Smooth muscle cell (in vitro differentiated cells): Measurements from ENCODE around the gene MOV10L1. TPM values are rescaled to one million over a fixed set of nuclear protein-coding genes. Genes with fewer than 3 reads are reported as not detected.

Experiments
- DNase-seq: peaks from one replicate; lab custom pipeline; 2025; ENCODE audit not compliant: unreplicated experiment; lab: John Stamatoyannopoulos, UW
- H2AFZ ChIP-seq: fragments of 200-600 bp; sonication (generic); 2 replicates; pipeline ENCODE4 v1.6.0; 2016; ENCODE audit warnings: antibody characterized with exemption, low read depth, mild to moderate bottlenecking
- H3F3A ChIP-seq: fragments of 200-600 bp; sonication (generic); 2 replicates; pipeline ENCODE4 v1.6.0; 2017; ENCODE audit warnings: antibody characterized with exemption, low read depth
- H3K27ac ChIP-seq: fragments of 200-600 bp; sonication (generic); 2 replicates; pipeline ENCODE4 v1.5.1; 2016; ENCODE audit warnings: low read depth, mild to moderate bottlenecking
- H3K27me3 ChIP-seq: fragments of 200-600 bp; sonication (generic); 2 replicates; pipeline ENCODE4 v1.6.1; 2016; ENCODE audit warnings: low read depth, mild to moderate bottlenecking
- H3K36me3 ChIP-seq: fragments of 200-600 bp; sonication (generic); 2 replicates; pipeline ENCODE4 v1.5.1; 2016; ENCODE audit warnings: low read depth
- H3K4me1 ChIP-seq: fragments of 200-600 bp; sonication (generic); 2 replicates; pipeline ENCODE4 v1.5.1; 2016; ENCODE audit warnings: low read depth
- H3K4me2 ChIP-seq: fragments of 200-600 bp; sonication (generic); 2 replicates; pipeline ENCODE4 v1.6.0; 2016; ENCODE audit warnings: mild to moderate bottlenecking
- H3K4me3 ChIP-seq: fragments of 200-600 bp; sonication (generic); 2 replicates; pipeline ENCODE4 v1.5.1; 2016; ENCODE audit warnings: mild to moderate bottlenecking
- H3K79me2 ChIP-seq: fragments of 200-600 bp; sonication (generic); 2 replicates; pipeline ENCODE4 v1.6.0; 2016; ENCODE audit warnings: low read depth, mild to moderate bottlenecking
- H3K9ac ChIP-seq: fragments of 200-600 bp; sonication (generic); 2 replicates; pipeline ENCODE4 v1.6.0; 2016; ENCODE audit warnings: low read depth
- H3K9me3 ChIP-seq: fragments of 200-600 bp; sonication (generic); replicated peaks from 2 replicates; pipeline ENCODE4 v1.5.1; 2016; ENCODE audit warnings: low read depth
- H4K20me1 ChIP-seq: fragments of 200-600 bp; sonication (generic); 2 replicates; pipeline ENCODE4 v1.6.0; 2016; ENCODE audit warnings: low read depth
- CTCF ChIP-seq: fragments of 200-600 bp; sonication (generic); IDR thresholded peaks from 2 replicates; pipeline ENCODE4 v1.5.1; 2017; ENCODE audit warnings: borderline replicate concordance, mild to moderate bottlenecking, antibody characterized with exemption; ENCODE audit not compliant: insufficient read depth, poor library complexity, severe bottlenecking
- WGBS: methylation state at CpG from one replicate; pipeline ENCODE4 v1.1.7; 2016; ENCODE audit warnings: low lambda C conversion rate; 5-methylcytosine and 5-hydroxymethylcytosine counted together
- polyA plus RNA-seq: library from polyadenylated mRNA; unstranded; fragments of >200 nt; fragmentation: Nextera tagmentation; extraction: Ambion mirVana; gene quantifications from 2 replicates; pipeline ENCODE4 v1.2.1, GENCODE V29; 2016
- total RNA-seq: library from RNA; depleted of rRNA; stranded (reverse); fragments of >200 nt; gene quantifications from 2 replicates; pipeline ENCODE4 v1.2.3, GENCODE V29; 2014

MOV10L1 gene
- total and polyA plus RNA-seq, 2 experiments from 2014 or later: 0.10 to 0.85 TPM

- H4K20me1 ChIP-seq: no peaks in the 10 kb centered on the region
- no peaks in the 10 kb centered on the region for H3K9me3 ChIP-seq
- no peak overlapping the region for H3K4me3 ChIP-seq
- no peak for DNase-seq
- H2AFZ ChIP-seq: no peak overlapping the region
- no peak overlapping the region for H3K4me2 ChIP-seq
- no peak overlapping the region for H3K9ac ChIP-seq
- 84% methylated on average over 20 of the region's 22 CpGs for WGBS
- H3K4me1 ChIP-seq: no peaks in the 10 kb centered on the region
- no peaks in the 10 kb centered on the region for H3K79me2 ChIP-seq
- no peaks in the 10 kb centered on the region for H3F3A ChIP-seq
- no peaks in the 10 kb centered on the region for H3K36me3 ChIP-seq
- TF ChIP-seq CTCF: no peak
- no peak overlapping the region for H3K27ac ChIP-seq
- H3K27me3 ChIP-seq: no peaks in the 10 kb centered on the region
Measured at GRCh38 chr22:50178471-50178864, 88.7 kb downstream of the MOV10L1 start.

GRCh38 chr22:50178871-50179869 is 89.4 kb downstream of the MOV10L1 start:
- no peak overlapping the region for H3K4me3 ChIP-seq
- H3K27me3 ChIP-seq: no peaks in the 10 kb centered on the region
- H3K9me3 ChIP-seq: no peaks in the 10 kb centered on the region
- H3K79me2 ChIP-seq: no peaks in the 10 kb centered on the region
- no peak for DNase-seq
- no peak for TF ChIP-seq CTCF
- H3K4me1 ChIP-seq: no peaks in the 10 kb centered on the region
- H3K36me3 ChIP-seq: no peaks in the 10 kb centered on the region
- no peaks in the 10 kb centered on the region for H3F3A ChIP-seq
- H2AFZ ChIP-seq: no peak overlapping the region
- H3K4me2 ChIP-seq: no peak overlapping the region
- no peak overlapping the region for H3K9ac ChIP-seq
- H4K20me1 ChIP-seq: no peaks in the 10 kb centered on the region
- H3K27ac ChIP-seq: no peak overlapping the region
- 93% methylated on average over 50 of the region's 64 CpGs for WGBS

- WGBS: 97% methylated on average over 39 of the region's 39 CpGs
Measured at GRCh38 chr22:50179937-50180726, 90.3 kb downstream of the MOV10L1 start.

More at GRCh38 chr22:50179937-50180726, 90.3 kb downstream of the MOV10L1 start:
- Histone ChIP-seq H3K4me1 (no peaks in the 10 kb centered on the region), H4K20me1 (no peaks in the 10 kb centered on the region), H3K4me3 (no peak overlapping the region), H3K27ac (no peak overlapping the region), H3K9ac (no peak overlapping the region), H3K9me3 (no peaks in the 10 kb centered on the region), H3F3A (no peaks in the 10 kb centered on the region), H3K36me3 (no peaks in the 10 kb centered on the region), H3K79me2 (no peaks in the 10 kb centered on the region), H3K4me2 (no peak overlapping the region), H2AFZ (no peak overlapping the region), H3K27me3 (no peaks in the 10 kb centered on the region)
- DNase-seq: no peak
- TF ChIP-seq CTCF: no peak
